K562 (cell line): ENCODE data around the gene CRHR2. TPM values are rescaled to one million over a fixed set of nuclear protein-coding genes. Genes with fewer than 3 reads are reported as not detected.

Experiments used
- ATAC-seq: fragments of 200-7000 bp; cut with Tn5 transposase; 3 replicates; pipeline ENCODE4 v1.9.1; 2020; ENCODE audit warnings: moderate library complexity
- BruUV-seq: library from RNA; stranded (reverse); fragments of 400-500 nt; replicated peaks from 2 replicates; lab custom pipeline; 2021; lab: Mats Ljungman, UMichigan
- CTCF ChIA-PET: fragments of 300-600 bp; formaldehyde crosslinking; extraction: SDS; loops from one replicate; lab custom pipeline; 2021; ENCODE audit warnings: low intra/inter-chr PET ratio; lab: Yijun Ruan, JAX
- POLR2A ChIA-PET: fragments of 300-600, 350-650 bp; sonication (Branson Sonifier 250); formaldehyde crosslinking; extraction: SDS; loops from one replicate; lab custom pipeline; 2021; ENCODE audit warnings: antibody characterized with exemption, inconsistent platforms; lab: Yijun Ruan, JAX
- DNase-seq, 4 experiments: peaks; one replicate each; pipeline versions ENCODE4 v3.0.0 to v3.0.0-alpha.2; 2011 to 2018; ENCODE audit warnings: low spot score in 3 of 4, mixed read lengths in 3 of 4; ENCODE audit errors: extremely low read depth in 1 of 4
- FAIRE-seq: peaks from 2 replicates; lab custom pipeline; 2011; peaks lifted over from hg19 to GRCh38; lab: Jason Lieb, UNC
- H2AFZ ChIP-seq: 2 replicates; pipeline ENCODE4 v1.6.0; 2011; ENCODE audit warnings: low read depth, low read length, control low read depth, inconsistent platforms
- H3K27ac ChIP-seq: fragments of 200-600 bp; 3 replicates; pipeline ENCODE4 v1.8.0; 2011; ENCODE audit warnings: low read depth, mild to moderate bottlenecking, control low read depth, inconsistent platforms, low read length, moderate library complexity, mixed read lengths; ENCODE audit errors: extremely low read depth
- H3K27me3 ChIP-seq, 2 experiments: fragments of 300-600 bp in 1 of 2; 2 replicates in 1 of 2; 3 replicates in 1 of 2; pipeline versions ENCODE4 v1.6.0 to v1.8.0; 2011; ENCODE audit warnings: inconsistent platforms in 2 of 2, low read length in 2 of 2, mild to moderate bottlenecking in 1 of 2, mixed read lengths in 1 of 2, moderate library complexity in 1 of 2; ENCODE audit not compliant: control insufficient read depth in 2 of 2, insufficient read depth in 2 of 2
- H3K36me3 ChIP-seq: fragments of 300-600 bp; 3 replicates; pipeline ENCODE4 v1.8.0; 2011; ENCODE audit warnings: mild to moderate bottlenecking, low read length, inconsistent platforms; ENCODE audit not compliant: control insufficient read depth, insufficient read depth
- H3K4me1 ChIP-seq, 2 experiments: fragments of 200-600 bp in 1 of 2; replicated peaks in 1 of 2; 2 replicates in 1 of 2; 3 replicates in 1 of 2; pipeline versions ENCODE4 v1.5.1 to v1.8.0; 2011; ENCODE audit warnings: inconsistent platforms in 2 of 2, low read length in 2 of 2, mild to moderate bottlenecking in 1 of 2, mixed read lengths in 1 of 2, moderate library complexity in 1 of 2; ENCODE audit not compliant: control insufficient read depth in 2 of 2, insufficient read depth in 2 of 2
- H3K4me2 ChIP-seq: 2 replicates; pipeline ENCODE4 v1.6.1; 2011; ENCODE audit warnings: low read length, control low read depth, inconsistent platforms, mixed read lengths; ENCODE audit not compliant: insufficient read depth
- H3K4me3 ChIP-seq: fragments of 200-600 bp; sonication (generic), shearing (Covaris generic); 2 replicates; pipeline ENCODE4 v1.5.1; 2016; ENCODE audit warnings: control low read depth, inconsistent platforms
- H3K79me2 ChIP-seq: fragments of 200-600 bp; 3 replicates; pipeline ENCODE4 v1.8.0; 2011; ENCODE audit warnings: low read length, inconsistent platforms; ENCODE audit not compliant: control insufficient read depth, insufficient read depth
- H3K9ac ChIP-seq, 2 experiments: 2 replicates each; pipeline versions ENCODE4 v1.6.0 to v1.6.1; 2011; ENCODE audit warnings: low read depth in 2 of 2, low read length in 2 of 2, control low read depth in 1 of 2, inconsistent platforms in 1 of 2, mild to moderate bottlenecking in 1 of 2, mixed read lengths in 1 of 2; ENCODE audit not compliant: insufficient read depth in 1 of 2
- H3K9me1 ChIP-seq: one replicate; pipeline ENCODE4 v1.6.0; 2011; ENCODE audit warnings: inconsistent platforms, mild to moderate bottlenecking, low read length, moderate library complexity; ENCODE audit not compliant: control insufficient read depth, insufficient read depth
- H3K9me3 ChIP-seq: replicated peaks from 2 replicates; pipeline ENCODE4 v1.5.1; 2011; ENCODE audit warnings: low read depth, low read length, inconsistent platforms; ENCODE audit not compliant: control insufficient read depth, insufficient read depth
- H4K20me1 ChIP-seq: replicated peaks from 2 replicates; pipeline ENCODE4 v1.6.1; 2011; ENCODE audit warnings: low read length, inconsistent platforms, mixed read lengths; ENCODE audit not compliant: control insufficient read depth, insufficient read depth
- ARHGAP35 ChIP-seq: fragments of 450-650 bp; IDR thresholded peaks from 2 replicates; pipeline ENCODE4 v1.6.1; 2018; ENCODE audit not compliant: partially characterized antibody
- BACH1 ChIP-seq: fragments of 200-800 bp; sonication (Bioruptor generic); IDR thresholded peaks from 2 replicates; pipeline ENCODE4 v1.6.1; 2016; ENCODE audit warnings: missing genetic modification characterization, missing compliant biosample characterization
- BHLHE40 ChIP-seq: IDR thresholded peaks from 2 replicates; pipeline ENCODE4 v1.6.1; 2011; ENCODE audit warnings: low read length, improper control_type of control experiment
- E2F3 ChIP-seq: fragments of 250-450 bp; sonication (Bioruptor Pico); IDR thresholded peaks from 2 replicates; pipeline ENCODE4 v1.4.0; 2020; ENCODE audit warnings: mild to moderate bottlenecking
- EP400 ChIP-seq: fragments of 450-650 bp; IDR thresholded peaks from 2 replicates; pipeline ENCODE4 v1.6.1; 2017; ENCODE audit warnings: antibody characterized with exemption, mild to moderate bottlenecking, moderate library complexity
- IRF2 ChIP-seq: sonication (generic); formaldehyde crosslinking; IDR thresholded peaks from 2 replicates; pipeline ENCODE4 v1.8.1; 2022; ENCODE audit warnings: mild to moderate bottlenecking, missing genetic modification reagents
- MECOM ChIP-seq: fragments of 250-450 bp; sonication (Bioruptor Pico); IDR thresholded peaks from 2 replicates; pipeline ENCODE4 v1.8.0; 2022; ENCODE audit warnings: inconsistent platforms
- NCOA6 ChIP-seq: fragments of 450-650 bp; IDR thresholded peaks from 2 replicates; pipeline ENCODE4 v1.6.1; 2017; ENCODE audit warnings: mild to moderate bottlenecking
- PPARD ChIP-seq: fragments of 250-450 bp; sonication (Bioruptor Pico); IDR thresholded peaks from 2 replicates; pipeline ENCODE4 v1.8.0; 2022; ENCODE audit warnings: inconsistent platforms, mild to moderate bottlenecking, moderate library complexity
- SREBF2 ChIP-seq: sonication (generic); formaldehyde crosslinking; IDR thresholded peaks from 2 replicates; pipeline ENCODE4 v1.4.0; 2020; ENCODE audit warnings: mild to moderate bottlenecking, missing genetic modification reagents
- ZBTB5 ChIP-seq: fragments of 450-650 bp; IDR thresholded peaks from 2 replicates; pipeline ENCODE4 v1.6.1; 2017; ENCODE audit warnings: antibody characterized with exemption
- ZNF212 ChIP-seq: fragments of 450-650 bp; formaldehyde crosslinking; IDR thresholded peaks from 2 replicates; pipeline ENCODE4 v1.4.0; 2020; ENCODE audit warnings: mild to moderate bottlenecking
- ZNF445 ChIP-seq: fragments of 250-450 bp; sonication (Bioruptor Pico); IDR thresholded peaks from 2 replicates; pipeline ENCODE4 v1.4.0; 2020; ENCODE audit warnings: low read depth, mild to moderate bottlenecking, moderate library complexity
- ZNF766 ChIP-seq: fragments of 200-800 bp; sonication (Bioruptor generic); conservative IDR thresholded peaks from 2 replicates; pipeline ENCODE4 v1.6.1; 2016; ENCODE audit warnings: missing genetic modification characterization, missing compliant biosample characterization
- ZNF79 ChIP-seq: fragments of 250-450 bp; sonication (Bioruptor Pico); IDR thresholded peaks from 2 replicates; pipeline ENCODE4 v1.4.0; 2020; ENCODE audit warnings: low read depth, mild to moderate bottlenecking, moderate library complexity
- WGBS: fragments of 100-300 bp; shearing (Covaris generic); methylation state at CpG from one replicate; pipeline ENCODE4 v1.1.6; 2016; ENCODE audit warnings: low coverage, mixed read lengths; ENCODE audit not compliant: insufficient coverage; ENCODE audit errors: missing lambda C conversion rate; 5-methylcytosine and 5-hydroxymethylcytosine counted together
- in situ Hi-C: fragments of 300-500 bp; cut with MboI; formaldehyde crosslinking; loops from 4 replicates; pipeline ENCODE4 v1.15.0; 2018; ENCODE audit warnings: inconsistent platforms, mixed read lengths
- intact Hi-C: fragments of 100-400 bp; cut with micrococcal nuclease; formaldehyde crosslinking; loops from 2 replicates; pipeline ENCODE4 v1.14.2; 2022
- polyA plus RNA-seq, 8 experiments: library from polyadenylated mRNA; depleted of rRNA in 4 of 8; stranded (reverse) in 5 of 8; unstranded in 3 of 8; fragments of >200 nt; fragmentation: Nextera tagmentation in 2 of 8; fragmentation: Illumina TruSeq in 1 of 8; extraction: Ambion mirVana in 2 of 8; extraction: Trizol in 1 of 8; gene quantifications; 2 replicates each; pipeline versions ENCODE4 v1.2.1 to v1.2.3, GENCODE V29; 2011 to 2014; ENCODE audit warnings: inconsistent platforms in 1 of 8, missing spikeins in 1 of 8
- total RNA-seq, 7 experiments: library from RNA; depleted of rRNA in 6 of 7; stranded (reverse); fragments of >200 nt in 6 of 7; fragmentation: Illumina TruSeq in 2 of 7; extraction: Trizol in 2 of 7; gene quantifications; 2 replicates each; pipeline versions ENCODE4 v1.2.1 to v1.2.3, GENCODE V29; 2011 to 2021; ENCODE audit warnings: low replicate concordance in 1 of 7
- TF ChIP-seq, protein P1 (sequence below): sonication (generic); formaldehyde crosslinking; IDR thresholded peaks from 2 replicates; pipeline ENCODE4 v1.8.0; 2023; ENCODE audit warnings: mild to moderate bottlenecking, missing genetic modification reagents
- TF ChIP-seq, protein P2 (sequence below): sonication (generic); formaldehyde crosslinking; IDR thresholded peaks from 2 replicates; pipeline ENCODE4 v1.8.0; 2022; ENCODE audit warnings: mild to moderate bottlenecking, low read depth, missing genetic modification reagents
- TF ChIP-seq, protein P3 (sequence below): fragments of 250-450 bp; sonication (Bioruptor Pico); IDR thresholded peaks from 2 replicates; pipeline ENCODE4 v1.5.0; 2021

Gene CRHR2
- total and polyA plus RNA-seq, 9 of the 15 experiments (the other 6 are each of a cell fraction or from before 2014, with no cell fraction given): not detected

DNA sequence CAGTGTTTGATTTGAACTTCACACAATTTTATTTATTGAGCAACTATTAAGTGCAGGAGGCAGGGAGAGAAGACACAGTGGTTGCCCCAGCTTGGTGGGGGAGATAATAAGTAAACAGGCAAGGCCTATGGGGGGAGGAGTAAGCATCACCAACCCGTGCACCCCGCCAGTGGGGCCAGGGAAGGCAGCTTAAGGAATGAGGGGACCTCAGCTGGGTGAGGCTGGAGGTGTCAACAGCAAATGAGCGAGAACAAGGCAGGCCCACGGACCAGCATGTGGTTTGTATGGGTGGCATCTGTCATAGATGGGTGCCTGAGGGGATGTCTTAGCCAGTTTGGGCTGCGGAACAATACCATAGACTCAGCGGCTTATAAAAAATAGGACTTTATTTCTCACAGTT, 24.1 kb upstream of the CRHR2 start:
- ATAC-seq (no peak), DNase-seq (no peak), FAIRE-seq (no peak)
- no peak overlapping the region for H3K4me3 ChIP-seq
- H3K36me3 ChIP-seq: no peaks in the 10 kb centered on the region
- H3K9me3 ChIP-seq: no peaks in the 10 kb centered on the region
- peaks cover 2 to 4% of the 10 kb centered on the region in 2 experiments; a peak in 3 of 5 replicates for H3K4me1 ChIP-seq
- BruUV-seq: no TSS peak
- H3K27me3 ChIP-seq: peaks cover 15 to 63% of the 10 kb centered on the region in 2 experiments; a peak in 4 of 5 replicates
- no peak overlapping the region for H2AFZ ChIP-seq
- 2% methylated on average over 6 of the region's 6 CpGs for WGBS
- H4K20me1 ChIP-seq: 0 out of 2 replicates have a peak, but pooled peaks cover 5% of the 10 kb centered on the region
- no peak for TF ChIP-seq E2F3 (CRISPR knock-in tag)
- TF ChIP-seq, protein P1, sequence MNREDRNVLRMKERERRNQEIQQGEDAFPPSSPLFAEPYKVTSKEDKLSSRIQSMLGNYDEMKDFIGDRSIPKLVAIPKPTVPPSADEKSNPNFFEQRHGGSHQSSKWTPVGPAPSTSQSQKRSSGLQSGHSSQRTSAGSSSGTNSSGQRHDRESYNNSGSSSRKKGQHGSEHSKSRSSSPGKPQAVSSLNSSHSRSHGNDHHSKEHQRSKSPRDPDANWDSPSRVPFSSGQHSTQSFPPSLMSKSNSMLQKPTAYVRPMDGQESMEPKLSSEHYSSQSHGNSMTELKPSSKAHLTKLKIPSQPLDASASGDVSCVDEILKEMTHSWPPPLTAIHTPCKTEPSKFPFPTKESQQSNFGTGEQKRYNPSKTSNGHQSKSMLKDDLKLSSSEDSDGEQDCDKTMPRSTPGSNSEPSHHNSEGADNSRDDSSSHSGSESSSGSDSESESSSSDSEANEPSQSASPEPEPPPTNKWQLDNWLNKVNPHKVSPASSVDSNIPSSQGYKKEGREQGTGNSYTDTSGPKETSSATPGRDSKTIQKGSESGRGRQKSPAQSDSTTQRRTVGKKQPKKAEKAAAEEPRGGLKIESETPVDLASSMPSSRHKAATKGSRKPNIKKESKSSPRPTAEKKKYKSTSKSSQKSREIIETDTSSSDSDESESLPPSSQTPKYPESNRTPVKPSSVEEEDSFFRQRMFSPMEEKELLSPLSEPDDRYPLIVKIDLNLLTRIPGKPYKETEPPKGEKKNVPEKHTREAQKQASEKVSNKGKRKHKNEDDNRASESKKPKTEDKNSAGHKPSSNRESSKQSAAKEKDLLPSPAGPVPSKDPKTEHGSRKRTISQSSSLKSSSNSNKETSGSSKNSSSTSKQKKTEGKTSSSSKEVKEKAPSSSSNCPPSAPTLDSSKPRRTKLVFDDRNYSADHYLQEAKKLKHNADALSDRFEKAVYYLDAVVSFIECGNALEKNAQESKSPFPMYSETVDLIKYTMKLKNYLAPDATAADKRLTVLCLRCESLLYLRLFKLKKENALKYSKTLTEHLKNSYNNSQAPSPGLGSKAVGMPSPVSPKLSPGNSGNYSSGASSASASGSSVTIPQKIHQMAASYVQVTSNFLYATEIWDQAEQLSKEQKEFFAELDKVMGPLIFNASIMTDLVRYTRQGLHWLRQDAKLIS (CRISPR knock-in tag): no peak
- TF ChIP-seq, protein P2, sequence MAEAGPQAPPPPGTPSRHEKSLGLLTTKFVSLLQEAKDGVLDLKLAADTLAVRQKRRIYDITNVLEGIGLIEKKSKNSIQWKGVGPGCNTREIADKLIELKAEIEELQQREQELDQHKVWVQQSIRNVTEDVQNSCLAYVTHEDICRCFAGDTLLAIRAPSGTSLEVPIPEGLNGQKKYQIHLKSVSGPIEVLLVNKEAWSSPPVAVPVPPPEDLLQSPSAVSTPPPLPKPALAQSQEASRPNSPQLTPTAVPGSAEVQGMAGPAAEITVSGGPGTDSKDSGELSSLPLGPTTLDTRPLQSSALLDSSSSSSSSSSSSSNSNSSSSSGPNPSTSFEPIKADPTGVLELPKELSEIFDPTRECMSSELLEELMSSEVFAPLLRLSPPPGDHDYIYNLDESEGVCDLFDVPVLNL (CRISPR knock-in tag): no peak
- no peak for TF ChIP-seq ARHGAP35
- TF ChIP-seq ZNF79: no peak
- TF ChIP-seq EP400: no peak
- no peak for TF ChIP-seq MECOM
- no peak for TF ChIP-seq IRF2
- TF ChIP-seq ZNF766 (CRISPR knock-in tag): no peak
- TF ChIP-seq BHLHE40: no peak
- no peak for TF ChIP-seq ZNF212 (CRISPR knock-in tag)
- no peak for TF ChIP-seq PPARD (CRISPR knock-in tag)
- no peak for TF ChIP-seq BACH1
- TF ChIP-seq, protein P3, sequence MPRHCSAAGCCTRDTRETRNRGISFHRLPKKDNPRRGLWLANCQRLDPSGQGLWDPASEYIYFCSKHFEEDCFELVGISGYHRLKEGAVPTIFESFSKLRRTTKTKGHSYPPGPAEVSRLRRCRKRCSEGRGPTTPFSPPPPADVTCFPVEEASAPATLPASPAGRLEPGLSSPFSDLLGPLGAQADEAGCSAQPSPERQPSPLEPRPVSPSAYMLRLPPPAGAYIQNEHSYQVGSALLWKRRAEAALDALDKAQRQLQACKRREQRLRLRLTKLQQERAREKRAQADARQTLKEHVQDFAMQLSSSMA (CRISPR knock-in tag): no peak
- TF ChIP-seq ZNF445 (CRISPR knock-in tag): no peak
- no peak for TF ChIP-seq ZBTB5
- TF ChIP-seq SREBF2 (CRISPR knock-in tag): no peak
- no peak for TF ChIP-seq NCOA6
- H3K27ac ChIP-seq: no peak overlapping the region
- intact Hi-C loops (no loop called here), in situ Hi-C loops (no loop called here)
- no peak overlapping the region for H3K4me2 ChIP-seq
- ChIA-PET CTCF (no interaction called here), POLR2A (interaction anchor here (0.6 kb wide), 1 partner anchor 21 kb away, joined by 3 read pairs; no protein-coding TSS in a partner anchor)
- H3K9ac ChIP-seq: no peak overlapping the region
- H3K79me2 ChIP-seq: no peaks in the 10 kb centered on the region
- no peaks in the 10 kb centered on the region for H3K9me1 ChIP-seq
